Stimulated activated memory B cell treated with anti-CD40 and anti-IgM and Interleukin-4, amounts not matched to agents 10 μg/mL and 1 μg/mL and 100 μg/mL, for 72 hours (primary cell): ENCODE data around the gene FYN.
"Not testable (repeated sequence)": the region's sequence is repeated elsewhere in the genome, so short reads cannot be mapped to it uniquely, and the experiment has no call there.

Experiments used
- ATAC-seq: fragments of 150-1000 bp; cut with Tn5 transposase; 2 replicates; pipeline ENCODE4 v1.10.0; 2021
- H3K27ac Mint-ChIP-seq: one replicate; pipeline ENCODE4 v1.8.0; 2022; ENCODE audit warnings: mild to moderate bottlenecking, mixed read lengths
- H3K27me3 Mint-ChIP-seq: one replicate; pipeline ENCODE4 v1.8.0; 2022; ENCODE audit warnings: mixed read lengths
- H3K36me3 Mint-ChIP-seq: one replicate; pipeline ENCODE4 v1.8.0; 2022; ENCODE audit warnings: mixed read lengths
- H3K4me1 Mint-ChIP-seq: one replicate; pipeline ENCODE4 v1.8.0; 2022; ENCODE audit warnings: mixed read lengths
- H3K4me3 Mint-ChIP-seq: one replicate; pipeline ENCODE4 v1.8.0; 2022; ENCODE audit warnings: mild to moderate bottlenecking, moderate library complexity, mixed read lengths
- H3K9me3 Mint-ChIP-seq: one replicate; pipeline ENCODE4 v1.8.0; 2022; ENCODE audit warnings: mixed read lengths

FYN gene

GRCh38 chr6:111648100-111648499 is 225.2 kb downstream of the FYN start:
- H3K4me3 Mint-ChIP-seq: no peak overlapping the region
- no peaks in the 10 kb centered on the region for H3K36me3 Mint-ChIP-seq
- H3K27ac Mint-ChIP-seq: no peak overlapping the region
- H3K27me3 Mint-ChIP-seq: no peaks in the 10 kb centered on the region
- H3K4me1 Mint-ChIP-seq: no peaks in the 10 kb centered on the region
- ATAC-seq: no peak
- H3K9me3 Mint-ChIP-seq: no peaks in the 10 kb centered on the region

GRCh38 chr6:111646942-111647341 is 226.3 kb downstream of the FYN start:
- Mint-ChIP-seq H3K27me3 (no peaks in the 10 kb centered on the region), H3K36me3 (no peaks in the 10 kb centered on the region), H3K9me3 (no peaks in the 10 kb centered on the region), H3K27ac (no peak overlapping the region), H3K4me1 (no peaks in the 10 kb centered on the region), H3K4me3 (no peak overlapping the region)
- ATAC-seq: no peak

GRCh38 chr6:111646034-111646433 is 227.2 kb downstream of the FYN start:
- H3K27ac Mint-ChIP-seq: no peak overlapping the region
- H3K4me3 Mint-ChIP-seq: no peak overlapping the region
- no peaks in the 10 kb centered on the region for H3K4me1 Mint-ChIP-seq
- H3K27me3 Mint-ChIP-seq: no peaks in the 10 kb centered on the region
- no peaks in the 10 kb centered on the region for H3K36me3 Mint-ChIP-seq
- no peak for ATAC-seq
- H3K9me3 Mint-ChIP-seq: no peaks in the 10 kb centered on the region

- Mint-ChIP-seq H3K27me3 (no peaks in the 10 kb centered on the region), H3K36me3 (no peaks in the 10 kb centered on the region), H3K27ac (no peak overlapping the region), H3K4me3 (no peak overlapping the region), H3K4me1 (no peaks in the 10 kb centered on the region), H3K9me3 (no peaks in the 10 kb centered on the region)
- ATAC-seq: no peak
Measured at GRCh38 chr6:111644893-111645430, 228.3 kb downstream of the FYN start.

GRCh38 chr6:111642463-111643158 is 230.6 kb downstream of the FYN start:
- Mint-ChIP-seq H3K36me3 (peaks cover 7% of the 10 kb centered on the region), H3K9me3 (peaks cover 3% of the 10 kb centered on the region), H3K4me3 (no peak overlapping the region), H3K27me3 (no peaks in the 10 kb centered on the region), H3K4me1 (no peaks in the 10 kb centered on the region), H3K27ac (no peak overlapping the region)
- no peak for ATAC-seq

GRCh38 chr6:111639266-111639665 is 234.0 kb downstream of the FYN start:
- Mint-ChIP-seq H3K4me3 (no peak overlapping the region), H3K27ac (no peak overlapping the region), H3K4me1 (no peaks in the 10 kb centered on the region), H3K9me3 (peaks cover 3% of the 10 kb centered on the region), H3K27me3 (no peaks in the 10 kb centered on the region), H3K36me3 (peaks cover 11% of the 10 kb centered on the region)
- ATAC-seq: no peak

- not testable (repeated sequence) for H3K4me3 Mint-ChIP-seq, H3K27ac Mint-ChIP-seq, ATAC-seq, H3K4me1 Mint-ChIP-seq, H3K9me3 Mint-ChIP-seq, H3K27me3 Mint-ChIP-seq
- H3K36me3 Mint-ChIP-seq: peaks cover 11% of the 10 kb centered on the region
Measured at GRCh38 chr6:111634981-111635380, 238.3 kb downstream of the FYN start.

GRCh38 chr6:111633822-111634221 is 239.4 kb downstream of the FYN start:
- ATAC-seq: no peak
- Mint-ChIP-seq H3K36me3 (peaks cover 14% of the 10 kb centered on the region), H3K4me1 (no peaks in the 10 kb centered on the region), H3K27me3 (no peaks in the 10 kb centered on the region), H3K27ac (no peak overlapping the region), H3K4me3 (no peak overlapping the region), H3K9me3 (peaks cover 4% of the 10 kb centered on the region)

GRCh38 chr6:111632468-111633247 is 240.6 kb downstream of the FYN start:
- ATAC-seq: no peak
- H3K9me3 Mint-ChIP-seq: peaks cover 4% of the 10 kb centered on the region
- no peaks in the 10 kb centered on the region for H3K4me1 Mint-ChIP-seq
- H3K27ac Mint-ChIP-seq: no peak overlapping the region
- peaks cover 15% of the 10 kb centered on the region for H3K36me3 Mint-ChIP-seq
- H3K27me3 Mint-ChIP-seq: no peaks in the 10 kb centered on the region
- H3K4me3 Mint-ChIP-seq: no peak overlapping the region

- H3K27me3 Mint-ChIP-seq: no peaks in the 10 kb centered on the region
- ATAC-seq: no peak
- no peaks in the 10 kb centered on the region for H3K4me1 Mint-ChIP-seq
- peaks cover 11% of the 10 kb centered on the region for H3K36me3 Mint-ChIP-seq
- no peak overlapping the region for H3K4me3 Mint-ChIP-seq
- H3K9me3 Mint-ChIP-seq: peaks cover 4% of the 10 kb centered on the region
- no peak overlapping the region for H3K27ac Mint-ChIP-seq
Measured at GRCh38 chr6:111631903-111632460, 241.3 kb downstream of the FYN start.

- no peak for ATAC-seq
- Mint-ChIP-seq H3K27me3 (no peaks in the 10 kb centered on the region), H3K4me1 (no peaks in the 10 kb centered on the region), H3K27ac (no peak overlapping the region), H3K9me3 (peaks cover 4% of the 10 kb centered on the region), H3K36me3 (peaks cover 11% of the 10 kb centered on the region), H3K4me3 (no peak overlapping the region)
Measured at GRCh38 chr6:111631018-111631417, 242.2 kb downstream of the FYN start.

GRCh38 chr6:111628142-111628850 is 245.0 kb downstream of the FYN start:
- Mint-ChIP-seq H3K9me3 (peaks cover 4% of the 10 kb centered on the region), H3K4me3 (no peak overlapping the region)

GRCh38 chr6:111626441-111626840 is 246.8 kb downstream of the FYN start:
- H3K27me3 Mint-ChIP-seq: no peaks in the 10 kb centered on the region
- peaks cover 4% of the 10 kb centered on the region for H3K9me3 Mint-ChIP-seq
- no peak for ATAC-seq
- H3K27ac Mint-ChIP-seq: no peak overlapping the region
- peaks cover 11% of the 10 kb centered on the region for H3K36me3 Mint-ChIP-seq
- H3K4me3 Mint-ChIP-seq: no peak overlapping the region
- H3K4me1 Mint-ChIP-seq: no peaks in the 10 kb centered on the region

More at GRCh38 chr6:111628142-111628850, 245.0 kb downstream of the FYN start:
- no peaks in the 10 kb centered on the region for H3K4me1 Mint-ChIP-seq
- no peak overlapping the region for H3K27ac Mint-ChIP-seq
- ATAC-seq: no peak
- H3K36me3 Mint-ChIP-seq: peaks cover 11% of the 10 kb centered on the region
- no peaks in the 10 kb centered on the region for H3K27me3 Mint-ChIP-seq

GRCh38 chr6:111625461-111626391 is 247.5 kb downstream of the FYN start:
- H3K27ac Mint-ChIP-seq: no peak overlapping the region
- H3K4me1 Mint-ChIP-seq: no peaks in the 10 kb centered on the region
- ATAC-seq: no peak
- H3K27me3 Mint-ChIP-seq: peaks cover 5% of the 10 kb centered on the region
- H3K4me3 Mint-ChIP-seq: no peak overlapping the region
- H3K9me3 Mint-ChIP-seq: peaks cover 4% of the 10 kb centered on the region
- H3K36me3 Mint-ChIP-seq: peaks cover 11% of the 10 kb centered on the region
